BJ (cell line): Measurements from ENCODE around the gene PRKD1. TPM values are rescaled to one million over a fixed set of nuclear protein-coding genes. Genes with fewer than 3 reads are reported as not detected.
A peak's percentile ranks its signal among the peaks of the same experiment; 100 is the strongest.
"Not testable (repeated sequence)": the region's sequence is repeated elsewhere in the genome, so short reads cannot be mapped to it uniquely, and the experiment has no call there.

Experiments used
- CTCF ChIA-PET: fragments of 350-600 bp; formaldehyde crosslinking; extraction: SDS; loops from one replicate; lab custom pipeline; 2021; ENCODE audit warnings: antibody characterized with exemption, inconsistent platforms; lab: Yijun Ruan, JAX
- POLR2A ChIA-PET: fragments of 300-600 bp; sonication (Branson Sonifier 250); formaldehyde crosslinking; extraction: SDS; loops from one replicate; lab custom pipeline; 2021; ENCODE audit warnings: antibody characterized with exemption; lab: Charles Lee
- DNase-seq: peaks from one replicate; pipeline ENCODE4 v3.0.0-alpha.2; 2011; ENCODE audit warnings: low read depth
- H3K27me3 ChIP-seq: 2 replicates; pipeline ENCODE4 v1.6.0; 2011; ENCODE audit warnings: low read length; ENCODE audit not compliant: control insufficient read depth, insufficient read depth
- H3K36me3 ChIP-seq: 2 replicates; pipeline ENCODE4 v1.5.1; 2011; ENCODE audit warnings: low read length; ENCODE audit not compliant: control insufficient read depth, insufficient read depth
- H3K4me3 ChIP-seq: 2 replicates; pipeline ENCODE4 v1.5.1; 2011; ENCODE audit warnings: low read depth, mild to moderate bottlenecking, control low read depth, low read length
- CTCF ChIP-seq: IDR thresholded peaks from 2 replicates; pipeline ENCODE4 v1.5.1; 2011; ENCODE audit warnings: low read depth, mild to moderate bottlenecking, control low read depth, inconsistent platforms, low read length, moderate library complexity; ENCODE audit not compliant: insufficient read depth
- polyA plus RNA-seq: library from polyadenylated mRNA; depleted of rRNA; stranded (reverse); fragments of >200 nt; gene quantifications from 2 replicates; pipeline ENCODE4 v1.2.3, GENCODE V29; 2011

PRKD1 gene
- polyA plus RNA-seq, 1 experiment, result 19.8 TPM

GRCh38 chr14:29712601-29713000, 215.0 kb downstream of the PRKD1 start:
- no peak for DNase-seq
- POLR2A ChIA-PET, result no interaction called here
- CTCF ChIA-PET, result no interaction called here

GRCh38 chr14:29710015-29710414, 217.6 kb downstream of the PRKD1 start:
- no peaks in the 10 kb centered on the region for H3K27me3 ChIP-seq
- CTCF ChIA-PET, result no interaction called here
- H3K36me3 ChIP-seq, result no peaks in the 10 kb centered on the region
- no peak overlapping the region for H3K4me3 ChIP-seq
- 0 out of 2 replicates have a peak, but pooled peaks have one; percentile 16 for TF ChIP-seq CTCF
- POLR2A ChIA-PET, result interaction anchor here (0.5 kb wide), 1 partner anchor 739 kb away, joined by 3 read pairs; no protein-coding TSS in a partner anchor
- DNase-seq, result no peak

More at GRCh38 chr14:29712601-29713000, 215.0 kb downstream of the PRKD1 start:
- Histone ChIP-seq H3K4me3 (no peak overlapping the region), H3K27me3 (no peaks in the 10 kb centered on the region), H3K36me3 (no peaks in the 10 kb centered on the region)
- TF ChIP-seq CTCF, result no peak

GRCh38 chr14:29709490-29709889, 218.2 kb downstream of the PRKD1 start:
- CTCF ChIA-PET, result interaction anchor here (0.6 to 1.0 kb wide), 2 partner anchors 92 to 347 kb away, joined by 3 read pairs; no protein-coding TSS in a partner anchor
- no peak for DNase-seq
- H3K27me3 ChIP-seq, result no peaks in the 10 kb centered on the region
- POLR2A ChIA-PET, result interaction anchor here (0.5 kb wide), 1 partner anchor 738 kb away, joined by 3 read pairs; no protein-coding TSS in a partner anchor
- H3K36me3 ChIP-seq, result no peaks in the 10 kb centered on the region
- H3K4me3 ChIP-seq, result no peak overlapping the region
- TF ChIP-seq CTCF, result no peak

- no peak for TF ChIP-seq CTCF
- no peaks in the 10 kb centered on the region for H3K27me3 ChIP-seq
- H3K36me3 ChIP-seq, result no peaks in the 10 kb centered on the region
- CTCF ChIA-PET, result no interaction called here
- POLR2A ChIA-PET, result no interaction called here
- DNase-seq, result no peak
- H3K4me3 ChIP-seq, result no peak overlapping the region
Observed at GRCh38 chr14:29706700-29707099, 220.9 kb downstream of the PRKD1 start.

GRCh38 chr14:29705801-29706200, 221.8 kb downstream of the PRKD1 start:
- Histone ChIP-seq H3K27me3 (no peaks in the 10 kb centered on the region), H3K36me3 (no peaks in the 10 kb centered on the region), H3K4me3 (no peak overlapping the region)
- DNase-seq, result no peak
- TF ChIP-seq CTCF, result no peak
- CTCF ChIA-PET, result no interaction called here
- POLR2A ChIA-PET, result no interaction called here

GRCh38 chr14:29689597-29689996, 238.1 kb downstream of the PRKD1 start:
- H3K27me3 ChIP-seq, CTCF ChIA-PET, H3K4me3 ChIP-seq, H3K36me3 ChIP-seq, POLR2A ChIA-PET, DNase-seq: not testable (repeated sequence)
